Glomerular visceral epithelial cell (primary cell): ENCODE results near the gene APP.
"Not testable (repeated sequence)": the region's sequence is repeated elsewhere in the genome, so short reads cannot be mapped to it uniquely, and the experiment has no call there.

Experiments used
- DNase-seq: peaks from one replicate; pipeline ENCODE4 v3.0.0-alpha.2; 2016; ENCODE audit errors: extremely low spot score

The APP gene

GRCh38 chr21:26023406-26023805 lies 147.2 kb downstream of the APP start:
- not testable (repeated sequence) for DNase-seq

GRCh38 chr21:26022598-26023337 lies 147.8 kb downstream of the APP start:
- DNase-seq: not testable (repeated sequence)

- no peak for DNase-seq
Measured at GRCh38 chr21:26020510-26020909, 150.1 kb downstream of the APP start.

- DNase-seq: no peak
Measured at GRCh38 chr21:26020081-26020480, 150.5 kb downstream of the APP start.

GRCh38 chr21:26019236-26019635 lies 151.3 kb downstream of the APP start:
- DNase-seq: no peak

GRCh38 chr21:26013970-26014369 lies 156.6 kb downstream of the APP start:
- no peak for DNase-seq

GRCh38 chr21:26012482-26012881 lies 158.1 kb downstream of the APP start:
- not testable (repeated sequence) for DNase-seq

- no peak for DNase-seq
Measured at GRCh38 chr21:26011292-26011940, 159.2 kb downstream of the APP start.

- DNase-seq: no peak
Measured at GRCh38 chr21:26007951-26008498, 162.5 kb downstream of the APP start.

- no peak for DNase-seq
Measured at GRCh38 chr21:26005464-26005863, 165.1 kb downstream of the APP start.

GRCh38 chr21:26003404-26003803 lies 167.2 kb downstream of the APP start:
- no peak for DNase-seq

GRCh38 chr21:26001356-26001755 lies 169.2 kb downstream of the APP start:
- DNase-seq: no peak

GRCh38 chr21:25999921-26000582 lies 170.5 kb downstream of the APP start:
- DNase-seq: no peak

- no peak for DNase-seq
Measured at GRCh38 chr21:25997788-25998611, 172.6 kb downstream of the APP start.

- no peak for DNase-seq
Measured at GRCh38 chr21:25995278-25995677, 175.3 kb downstream of the APP start.

- no peak for DNase-seq
Measured at GRCh38 chr21:25994758-25995163, 175.8 kb downstream of the APP start.

GRCh38 chr21:25988738-25989137 lies 181.8 kb downstream of the APP start:
- no peak for DNase-seq

GRCh38 chr21:25987531-25987930 lies 183.0 kb downstream of the APP start:
- DNase-seq: no peak

- DNase-seq: no peak
Measured at GRCh38 chr21:25986928-25987327, 183.6 kb downstream of the APP start.

- DNase-seq: no peak
Measured at GRCh38 chr21:25985990-25986389, 184.6 kb downstream of the APP start.

- DNase-seq: no peak
Measured at GRCh38 chr21:25984538-25984937, 186.0 kb downstream of the APP start.

GRCh38 chr21:25983745-25984144 lies 186.8 kb downstream of the APP start:
- DNase-seq: no peak
